GM23338 (cell line): Measurements from ENCODE around the gene ARHGAP12. TPM values are rescaled to one million over a fixed set of nuclear protein-coding genes. Genes with fewer than 3 reads are reported as not detected.

ENCODE experiments used
- ATAC-seq: fragments of 200-7000 bp; cut with Tn5 transposase; 3 replicates; pipeline ENCODE4 v1.9.1; 2020
- DNase-seq: peaks from one replicate; pipeline ENCODE4 v3.0.0-alpha.2; 2015; ENCODE audit warnings: low spot score
- H2AFZ ChIP-seq: fragments of 200-600 bp; sonication (generic); 2 replicates; pipeline ENCODE4 v1.8.0; 2016; ENCODE audit warnings: antibody characterized with exemption, mild to moderate bottlenecking, moderate library complexity
- H3F3A ChIP-seq: fragments of 200-600 bp; sonication (generic); replicated peaks from 2 replicates; pipeline ENCODE4 v1.8.0; 2017; ENCODE audit warnings: antibody characterized with exemption, mixed run types, low read depth
- H3K27ac ChIP-seq: fragments of 200-600 bp; sonication (generic); 2 replicates; pipeline ENCODE4 v1.6.1; 2016; ENCODE audit warnings: low read depth
- H3K27me3 ChIP-seq: fragments of 200-600 bp; sonication (generic); 2 replicates; pipeline ENCODE4 v1.8.0; 2016; ENCODE audit warnings: mild to moderate bottlenecking, mixed run types, moderate library complexity; ENCODE audit not compliant: insufficient read depth
- H3K36me3 ChIP-seq: fragments of 200-600 bp; sonication (generic); 2 replicates; pipeline ENCODE4 v1.8.0; 2016; ENCODE audit warnings: mild to moderate bottlenecking; ENCODE audit not compliant: insufficient read depth
- H3K4me1 ChIP-seq: fragments of 200-600 bp; sonication (generic); 2 replicates; pipeline ENCODE4 v1.8.0; 2016; ENCODE audit warnings: mild to moderate bottlenecking, moderate library complexity; ENCODE audit not compliant: insufficient read depth
- H3K4me2 ChIP-seq: fragments of 200-600 bp; sonication (generic); 2 replicates; pipeline ENCODE4 v1.7.1; 2017; ENCODE audit warnings: mixed run types
- H3K4me3 ChIP-seq: fragments of 200-600 bp; sonication (generic); 2 replicates; pipeline ENCODE4 v1.6.1; 2016; ENCODE audit warnings: mixed run types
- H3K79me2 ChIP-seq: fragments of 200-600 bp; sonication (generic); replicated peaks from 2 replicates; pipeline ENCODE4 v1.8.0; 2017; ENCODE audit warnings: mild to moderate bottlenecking; ENCODE audit not compliant: insufficient read depth
- H3K9me2 ChIP-seq: fragments of 200-600 bp; sonication (generic); 2 replicates; pipeline ENCODE4 v1.8.0; 2017; ENCODE audit not compliant: insufficient read depth
- H4K20me1 ChIP-seq: fragments of 200-600 bp; sonication (generic); replicated peaks from 2 replicates; pipeline ENCODE4 v1.8.0; 2017; ENCODE audit warnings: mild to moderate bottlenecking; ENCODE audit not compliant: insufficient read depth
- H3K27ac Mint-ChIP-seq: 2 replicates; pipeline ENCODE4 v1.8.0; 2020; ENCODE audit warnings: inconsistent platforms, mild to moderate bottlenecking, moderate library complexity, mixed read lengths
- H3K27me3 Mint-ChIP-seq: 3 replicates; pipeline ENCODE4 v1.8.0; 2022; ENCODE audit warnings: low read depth, mild to moderate bottlenecking, moderate library complexity, mixed read lengths, inconsistent platforms; ENCODE audit not compliant: insufficient read depth, poor library complexity
- H3K36me3 Mint-ChIP-seq: 3 replicates; pipeline ENCODE4 v1.8.0; 2021; ENCODE audit warnings: low read depth, mild to moderate bottlenecking, inconsistent platforms, moderate library complexity, mixed read lengths
- H3K4me1 Mint-ChIP-seq: 3 replicates; pipeline ENCODE4 v1.8.0; 2020; ENCODE audit warnings: mild to moderate bottlenecking, inconsistent platforms, mixed read lengths
- H3K4me3 Mint-ChIP-seq: 3 replicates; pipeline ENCODE4 v1.8.0; 2021; ENCODE audit warnings: moderate library complexity, mild to moderate bottlenecking, inconsistent platforms, mixed read lengths
- H3K9me3 Mint-ChIP-seq: 3 replicates; pipeline ENCODE4 v1.8.0; 2020; ENCODE audit warnings: moderate library complexity, mild to moderate bottlenecking, inconsistent platforms, mixed read lengths
- CREB1 ChIP-seq: fragments of 250-450 bp; sonication (Bioruptor Pico); IDR thresholded peaks from 2 replicates; pipeline ENCODE4 v1.5.0; 2020; ENCODE audit warnings: low read depth, mild to moderate bottlenecking, moderate library complexity
- EZH2 ChIP-seq: fragments of 200-600 bp; sonication (generic); IDR thresholded peaks from one replicate; pipeline ENCODE4 v1.8.0; 2017; ENCODE audit warnings: antibody characterized with exemption, mild to moderate bottlenecking, low read depth; ENCODE audit not compliant: unreplicated experiment
- EZH2phosphoT487 ChIP-seq: fragments of 200-600 bp; sonication (generic); IDR thresholded peaks from one replicate; pipeline ENCODE4 v1.8.1; 2018; ENCODE audit warnings: antibody characterized with exemption; ENCODE audit not compliant: unreplicated experiment
- JUNB ChIP-seq: IDR thresholded peaks from one replicate; pipeline ENCODE4 v1.6.1; 2016; ENCODE audit warnings: antibody characterized with exemption; ENCODE audit not compliant: unreplicated experiment
- NANOG ChIP-seq: IDR thresholded peaks from 2 replicates; pipeline ENCODE4 v1.6.1; 2016; ENCODE audit warnings: antibody characterized with exemption, borderline replicate concordance
- POLR2AphosphoS5 ChIP-seq: IDR thresholded peaks from 2 replicates; pipeline ENCODE4 v1.6.1; 2016; ENCODE audit warnings: antibody characterized with exemption, low read depth
- STAT1 ChIP-seq: IDR thresholded peaks from one replicate; pipeline ENCODE4 v1.6.1; 2016; ENCODE audit warnings: antibody characterized with exemption; ENCODE audit not compliant: unreplicated experiment
- ZNF114 ChIP-seq: fragments of 250-450 bp; sonication (Bioruptor Pico); IDR thresholded peaks from 2 replicates; pipeline ENCODE4 v1.5.0; 2020; ENCODE audit warnings: mild to moderate bottlenecking, moderate library complexity
- ZNF331 ChIP-seq: fragments of 250-450 bp; sonication (Bioruptor Pico); IDR thresholded peaks from 2 replicates; pipeline ENCODE4 v1.5.0; 2020; ENCODE audit warnings: low read depth, mild to moderate bottlenecking, moderate library complexity
- ZNF462 ChIP-seq: fragments of 250-450 bp; sonication (Bioruptor Pico); IDR thresholded peaks from 2 replicates; pipeline ENCODE4 v1.5.0; 2020; ENCODE audit warnings: mild to moderate bottlenecking, moderate library complexity
- polyA plus RNA-seq: library from polyadenylated mRNA; unstranded; fragments of >200 nt; fragmentation: Nextera tagmentation; extraction: Ambion mirVana; gene quantifications from 2 replicates; pipeline ENCODE4 v1.2.1, GENCODE V29; 2016
- total RNA-seq: library from RNA; depleted of rRNA; stranded (reverse); fragments of >200 nt; shearing (Covaris generic); gene quantifications from 2 replicates; pipeline ENCODE4 v1.2.3, GENCODE V29; 2014
- TF ChIP-seq, protein P1 (sequence below): IDR thresholded peaks from 2 replicates; pipeline ENCODE4 v1.6.1; 2016; ENCODE audit warnings: antibody characterized with exemption
- TF ChIP-seq, protein P2 (sequence below): IDR thresholded peaks from one replicate; pipeline ENCODE4 v1.6.1; 2018; ENCODE audit warnings: antibody characterized with exemption; ENCODE audit not compliant: unreplicated experiment

The ARHGAP12 gene
- total and polyA plus RNA-seq, 2 experiments from 2014 or later = 27.5 to 50.7 TPM

DNA sequence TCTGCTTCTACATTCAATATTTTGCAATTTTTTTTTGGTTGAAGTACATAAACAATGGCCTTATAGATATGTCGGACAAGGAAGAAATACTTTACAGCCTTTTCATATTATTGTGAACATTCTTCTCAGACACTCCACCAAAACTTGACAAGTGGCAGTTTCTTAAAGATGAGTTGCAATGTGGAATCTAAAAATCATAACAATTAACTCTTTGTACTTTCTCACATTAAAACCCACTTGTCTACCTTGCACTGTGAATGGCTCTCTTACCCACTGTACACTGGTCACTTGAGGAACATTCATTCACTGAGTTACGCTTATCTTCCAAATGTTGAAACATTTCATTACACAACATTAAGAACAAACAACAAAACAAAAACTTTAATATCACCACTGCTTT lies 44.2 kb downstream of the ARHGAP12 start:
- Histone ChIP-seq H3K4me1 (no peaks in the 10 kb centered on the region), H3K9me2 (no peaks in the 10 kb centered on the region), H3K36me3 (no peaks in the 10 kb centered on the region; the same call in 1 of the 2 replicates), H3F3A (no peaks in the 10 kb centered on the region), H4K20me1 (peaks cover 7% of the 10 kb centered on the region), H3K27me3 (no peaks in the 10 kb centered on the region), H2AFZ (no peak overlapping the region), H3K27ac (no peak overlapping the region), H3K4me3 (no peak overlapping the region), H3K79me2 (peaks cover 87% of the 10 kb centered on the region), H3K4me2 (no peak overlapping the region)
- H3K4me3 Mint-ChIP-seq = no peak overlapping the region
- H3K4me1 Mint-ChIP-seq = peaks cover 11% of the 10 kb centered on the region; the same call in 2 of the 3 replicates
- H3K27ac Mint-ChIP-seq = no peak overlapping the region
- H3K9me3 Mint-ChIP-seq = no peaks in the 10 kb centered on the region
- TF ChIP-seq CREB1 (no peak), ZNF331 (CRISPR knock-in tag) (no peak), NANOG (no peak), ZNF114 (CRISPR knock-in tag) (no peak)
- TF ChIP-seq, protein P1, sequence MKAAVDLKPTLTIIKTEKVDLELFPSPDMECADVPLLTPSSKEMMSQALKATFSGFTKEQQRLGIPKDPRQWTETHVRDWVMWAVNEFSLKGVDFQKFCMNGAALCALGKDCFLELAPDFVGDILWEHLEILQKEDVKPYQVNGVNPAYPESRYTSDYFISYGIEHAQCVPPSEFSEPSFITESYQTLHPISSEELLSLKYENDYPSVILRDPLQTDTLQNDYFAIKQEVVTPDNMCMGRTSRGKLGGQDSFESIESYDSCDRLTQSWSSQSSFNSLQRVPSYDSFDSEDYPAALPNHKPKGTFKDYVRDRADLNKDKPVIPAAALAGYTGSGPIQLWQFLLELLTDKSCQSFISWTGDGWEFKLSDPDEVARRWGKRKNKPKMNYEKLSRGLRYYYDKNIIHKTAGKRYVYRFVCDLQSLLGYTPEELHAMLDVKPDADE = no peak
- H3K36me3 Mint-ChIP-seq = peaks cover 7% of the 10 kb centered on the region; the same call in 2 of the 3 replicates
- DNase-seq (no peak), ATAC-seq (no peak)
- H3K27me3 Mint-ChIP-seq = no peaks in the 10 kb centered on the region

DNA sequence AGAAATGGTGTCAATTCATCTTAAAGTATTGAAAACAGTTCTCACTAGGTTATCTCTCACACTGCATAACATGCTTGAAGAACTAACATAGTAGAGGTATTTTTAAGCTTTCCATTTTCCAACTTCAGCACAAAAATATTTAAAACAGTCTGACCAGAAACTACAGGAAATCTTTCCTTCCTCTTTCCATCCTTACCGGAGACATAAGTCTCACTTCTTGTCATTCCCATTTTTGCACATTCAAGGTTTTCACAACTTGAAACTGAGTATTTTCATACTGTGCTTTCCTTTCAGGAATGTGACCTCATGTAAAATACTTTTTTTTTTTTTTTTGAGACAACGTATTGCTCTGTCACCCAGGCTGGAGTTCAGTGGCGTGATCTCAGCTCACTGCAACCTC lies 45.2 kb downstream of the ARHGAP12 start:
- H2AFZ ChIP-seq = no peak overlapping the region
- no peaks in the 10 kb centered on the region for H3K9me2 ChIP-seq
- H3K79me2 ChIP-seq = peaks cover 77% of the 10 kb centered on the region
- H3K4me3 ChIP-seq = no peak overlapping the region
- H3K36me3 ChIP-seq = no peaks in the 10 kb centered on the region; the same call in 1 of the 2 replicates
- H3K27me3 ChIP-seq = no peaks in the 10 kb centered on the region
- DNase-seq = no peak
- no peak for ATAC-seq
- Mint-ChIP-seq H3K27ac (peak overlapping the region; percentile 68; the same call in 1 of the 2 replicates), H3K9me3 (no peaks in the 10 kb centered on the region), H3K4me1 (peaks cover 11% of the 10 kb centered on the region), H3K27me3 (peaks cover 2% of the 10 kb centered on the region), H3K4me3 (no peak overlapping the region), H3K36me3 (peaks cover 7% of the 10 kb centered on the region; the same call in 2 of the 3 replicates)
- H3K4me1 ChIP-seq = no peaks in the 10 kb centered on the region
- peaks cover 7% of the 10 kb centered on the region for H4K20me1 ChIP-seq
- no peaks in the 10 kb centered on the region for H3F3A ChIP-seq
- no peak overlapping the region for H3K4me2 ChIP-seq
- no peak overlapping the region for H3K27ac ChIP-seq
- TF ChIP-seq EZH2 = no peak
- no peak for TF ChIP-seq JUNB
- no peak for TF ChIP-seq ZNF114 (CRISPR knock-in tag)
- TF ChIP-seq POLR2AphosphoS5 = no peak
- TF ChIP-seq ZNF462 (CRISPR knock-in tag) = no peak
- TF ChIP-seq EZH2phosphoT487 = no peak
- no peak for TF ChIP-seq STAT1
- no peak for TF ChIP-seq NANOG
- TF ChIP-seq, protein P2, sequence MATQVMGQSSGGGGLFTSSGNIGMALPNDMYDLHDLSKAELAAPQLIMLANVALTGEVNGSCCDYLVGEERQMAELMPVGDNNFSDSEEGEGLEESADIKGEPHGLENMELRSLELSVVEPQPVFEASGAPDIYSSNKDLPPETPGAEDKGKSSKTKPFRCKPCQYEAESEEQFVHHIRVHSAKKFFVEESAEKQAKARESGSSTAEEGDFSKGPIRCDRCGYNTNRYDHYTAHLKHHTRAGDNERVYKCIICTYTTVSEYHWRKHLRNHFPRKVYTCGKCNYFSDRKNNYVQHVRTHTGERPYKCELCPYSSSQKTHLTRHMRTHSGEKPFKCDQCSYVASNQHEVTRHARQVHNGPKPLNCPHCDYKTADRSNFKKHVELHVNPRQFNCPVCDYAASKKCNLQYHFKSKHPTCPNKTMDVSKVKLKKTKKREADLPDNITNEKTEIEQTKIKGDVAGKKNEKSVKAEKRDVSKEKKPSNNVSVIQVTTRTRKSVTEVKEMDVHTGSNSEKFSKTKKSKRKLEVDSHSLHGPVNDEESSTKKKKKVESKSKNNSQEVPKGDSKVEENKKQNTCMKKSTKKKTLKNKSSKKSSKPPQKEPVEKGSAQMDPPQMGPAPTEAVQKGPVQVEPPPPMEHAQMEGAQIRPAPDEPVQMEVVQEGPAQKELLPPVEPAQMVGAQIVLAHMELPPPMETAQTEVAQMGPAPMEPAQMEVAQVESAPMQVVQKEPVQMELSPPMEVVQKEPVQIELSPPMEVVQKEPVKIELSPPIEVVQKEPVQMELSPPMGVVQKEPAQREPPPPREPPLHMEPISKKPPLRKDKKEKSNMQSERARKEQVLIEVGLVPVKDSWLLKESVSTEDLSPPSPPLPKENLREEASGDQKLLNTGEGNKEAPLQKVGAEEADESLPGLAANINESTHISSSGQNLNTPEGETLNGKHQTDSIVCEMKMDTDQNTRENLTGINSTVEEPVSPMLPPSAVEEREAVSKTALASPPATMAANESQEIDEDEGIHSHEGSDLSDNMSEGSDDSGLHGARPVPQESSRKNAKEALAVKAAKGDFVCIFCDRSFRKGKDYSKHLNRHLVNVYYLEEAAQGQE = no peak
